HCT116 (cell line): Measurements from ENCODE around the gene GBE1. TPM values are rescaled to one million over a fixed set of nuclear protein-coding genes. Genes with fewer than 3 reads are reported as not detected.

Source experiments
- ATAC-seq: fragments of 200-7000 bp; cut with Tn5 transposase; 2 replicates; pipeline ENCODE4 v1.9.1; 2020; ENCODE audit warnings: mild to moderate bottlenecking, moderate library complexity
- BruUV-seq: library from RNA; stranded (reverse); fragments of 400-500 nt; replicated peaks from 2 replicates; lab custom pipeline; 2021; lab: Mats Ljungman, UMichigan
- CTCF ChIA-PET: fragments of 300-600 bp; sonication (Branson Sonifier 250); formaldehyde crosslinking; loops from one replicate; lab custom pipeline; 2021; ENCODE audit warnings: antibody characterized with exemption; lab: Charles Lee
- POLR2A ChIA-PET: fragments of 300-600, 350-600 bp; sonication (Branson Sonifier 250); formaldehyde crosslinking; loops from one replicate; lab custom pipeline; 2021; ENCODE audit warnings: antibody characterized with exemption; lab: Charles Lee
- RAD21 ChIA-PET, 2 experiments: fragments of 300-600 bp; sonication (Branson Sonifier 250); formaldehyde crosslinking; loops; one replicate each; lab custom pipeline; 2023; ENCODE audit warnings: low total read pairs in 2 of 2; ENCODE audit not compliant: uncharacterized antibody in 2 of 2, unreplicated experiment in 2 of 2, low non-redundant PET in 1 of 2; lab: Charles Lee
- DNase-seq: peaks from one replicate; pipeline ENCODE4 v3.0.0-alpha.2; 2010; ENCODE audit warnings: low read depth, low spot score
- H2AFZ ChIP-seq: fragments of 200-600 bp; shearing (Covaris generic), sonication (generic); 2 replicates; pipeline ENCODE4 v1.6.1; 2017; ENCODE audit warnings: low read depth, mixed run types, mixed read lengths, antibody characterized with exemption, low read length; ENCODE audit not compliant: poor library complexity, severe bottlenecking
- H3K27ac ChIP-seq: 2 replicates; pipeline ENCODE4 v1.5.1; 2012; ENCODE audit warnings: low read depth, low read length
- H3K27me3 ChIP-seq: fragments of 200-600 bp; sonication (generic); 2 replicates; pipeline ENCODE4 v1.6.1; 2016; ENCODE audit warnings: mixed run types, low read length, mixed read lengths; ENCODE audit not compliant: insufficient read depth
- H3K36me3 ChIP-seq, 2 experiments: fragments of 200-500 bp in 1 of 2; fragments of 200-600 bp in 1 of 2; sonication (Bioruptor generic) in 1 of 2; sonication (generic) in 1 of 2; 2 replicates each; pipeline versions ENCODE4 v1.5.1 to v1.6.1; 2014 to 2016; ENCODE audit warnings: low read length in 2 of 2, inconsistent platforms in 1 of 2, mixed read lengths in 1 of 2, mixed run types in 1 of 2; ENCODE audit not compliant: insufficient read depth in 2 of 2, control insufficient read depth in 1 of 2
- H3K4me1 ChIP-seq, 2 experiments: fragments of 200-600 bp in 1 of 2; sonication (generic) in 1 of 2; 2 replicates each; pipeline versions ENCODE4 v1.5.1 to v1.6.1; 2012 to 2017; ENCODE audit warnings: low read length in 2 of 2, inconsistent platforms in 1 of 2, mild to moderate bottlenecking in 1 of 2, mixed read lengths in 1 of 2, mixed run types in 1 of 2, moderate library complexity in 1 of 2; ENCODE audit not compliant: insufficient read depth in 2 of 2, control insufficient read depth in 1 of 2
- H3K4me2 ChIP-seq: fragments of 200-600 bp; sonication (generic); 2 replicates; pipeline ENCODE4 v1.6.1; 2017; ENCODE audit warnings: mixed run types, low read length, mixed read lengths
- H3K4me3 ChIP-seq, 2 experiments: fragments of 200-600 bp in 1 of 2; sonication (generic) in 1 of 2; replicated peaks in 1 of 2; 2 replicates each; pipeline ENCODE4 v1.5.1; 2011 to 2016; ENCODE audit warnings: low read length in 2 of 2, control low read depth in 1 of 2, low read depth in 1 of 2, mild to moderate bottlenecking in 1 of 2, mixed read lengths in 1 of 2, mixed run types in 1 of 2
- H3K79me2 ChIP-seq: fragments of 200-600 bp; sonication (generic); 2 replicates; pipeline ENCODE4 v1.6.1; 2017; ENCODE audit warnings: mild to moderate bottlenecking, mixed run types, low read length, moderate library complexity, mixed read lengths; ENCODE audit not compliant: insufficient read depth
- H3K9ac ChIP-seq: fragments of 200-600 bp; sonication (generic); 2 replicates; pipeline ENCODE4 v1.6.1; 2016; ENCODE audit warnings: low read length, mixed read lengths
- H3K9me2 ChIP-seq: fragments of 200-600 bp; sonication (generic), shearing (Covaris generic); 2 replicates; pipeline ENCODE4 v1.6.1; 2017; ENCODE audit warnings: mixed run types, mild to moderate bottlenecking, moderate library complexity; ENCODE audit not compliant: insufficient read depth
- H3K9me3 ChIP-seq, 2 experiments: fragments of 200-500 bp in 1 of 2; fragments of 200-600 bp in 1 of 2; sonication (Bioruptor generic) in 1 of 2; sonication (generic) in 1 of 2; 2 replicates each; pipeline ENCODE4 v1.6.1; 2014 to 2017; ENCODE audit warnings: low read length in 2 of 2, mixed read lengths in 2 of 2, inconsistent platforms in 1 of 2, low read depth in 1 of 2, mild to moderate bottlenecking in 1 of 2, mixed run types in 1 of 2, moderate library complexity in 1 of 2; ENCODE audit not compliant: control insufficient read depth in 1 of 2, insufficient read depth in 1 of 2
- H4K20me1 ChIP-seq: fragments of 200-600 bp; sonication (generic), shearing (Covaris generic); 2 replicates; pipeline ENCODE4 v1.6.1; 2017; ENCODE audit warnings: mixed run types, mild to moderate bottlenecking, moderate library complexity; ENCODE audit not compliant: insufficient read depth
- EGR1 ChIP-seq: IDR thresholded peaks from 2 replicates; pipeline ENCODE4 v1.6.1; 2012; ENCODE audit warnings: low read depth
- EZH2 ChIP-seq: fragments of 200-600 bp; sonication (generic); IDR thresholded peaks from 2 replicates; pipeline ENCODE4 v1.6.1; 2017; ENCODE audit warnings: antibody characterized with exemption, mixed run types
- FOSL1 ChIP-seq: IDR thresholded peaks from 2 replicates; pipeline ENCODE4 v1.6.1; 2012; ENCODE audit warnings: low read depth
- SIN3A ChIP-seq: IDR thresholded peaks from 2 replicates; pipeline ENCODE4 v1.6.1; 2012; ENCODE audit warnings: low read depth
- ZFX ChIP-seq: fragments of 450-650 bp; IDR thresholded peaks from 2 replicates; pipeline ENCODE4 v1.6.1; 2017
- intact Hi-C: fragments of 100-400 bp; cut with micrococcal nuclease; formaldehyde crosslinking; loops from 2 replicates; pipeline ENCODE4 v1.10.0; 2022
- total RNA-seq: library from RNA; stranded (reverse); gene quantifications from one replicate; pipeline ENCODE4 v1.2.1, GENCODE V29; 2021; ENCODE audit not compliant: unreplicated experiment
- TF ChIP-seq, protein P1 (sequence below): IDR thresholded peaks from 2 replicates; pipeline ENCODE4 v1.6.1; 2012
- TF ChIP-seq, protein P2 (sequence below), 3 experiments: fragments of 200-600 bp in 1 of 3; sonication (generic) in 1 of 3; IDR thresholded peaks in 2 of 3; conservative IDR thresholded peaks in 1 of 3; 2 replicates each; pipeline ENCODE4 v1.5.1; 2012 to 2017; ENCODE audit warnings: low read depth in 2 of 3, low read length in 2 of 3, antibody characterized with exemption in 1 of 3, borderline replicate concordance in 1 of 3, control low read depth in 1 of 3, mild to moderate bottlenecking in 1 of 3, mixed read lengths in 1 of 3, mixed run types in 1 of 3, moderate library complexity in 1 of 3; ENCODE audit not compliant: insufficient read depth in 1 of 3

The GBE1 gene
- total RNA-seq, 1 experiment from 2014 or later = 27.7 TPM

DNA sequence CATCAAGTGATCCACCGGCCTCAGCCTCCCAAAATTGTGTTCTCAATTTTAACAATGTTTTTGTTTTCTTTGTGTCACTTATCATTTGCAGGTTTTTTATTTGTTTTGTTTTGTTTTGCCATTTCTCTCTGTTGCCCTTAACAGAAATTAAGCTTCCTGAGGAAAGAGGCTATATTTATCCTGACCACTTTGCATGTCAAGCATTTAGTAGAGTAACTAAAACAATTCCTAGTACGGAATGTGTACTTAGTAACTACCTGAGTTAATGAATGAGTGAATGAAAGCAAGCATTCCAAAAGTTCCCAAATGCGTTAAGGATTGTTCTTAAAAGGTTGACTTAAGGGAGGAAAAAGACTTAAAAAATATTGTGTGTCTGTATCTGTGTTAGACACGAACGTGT, 193.1 kb downstream of the GBE1 start:
- no TSS peak for BruUV-seq
- no peaks in the 10 kb centered on the region for H3K4me1 ChIP-seq
- H2AFZ ChIP-seq = no peak overlapping the region
- H3K27ac ChIP-seq = no peak overlapping the region
- intact Hi-C loops = no loop called here
- H3K9ac ChIP-seq = no peak overlapping the region
- H3K4me2 ChIP-seq = no peak overlapping the region
- TF ChIP-seq EGR1 = no peak
- TF ChIP-seq, all 23 proteins: peak for 0
- no peaks in the 10 kb centered on the region for H3K9me2 ChIP-seq
- no peaks in the 10 kb centered on the region for H3K27me3 ChIP-seq
- DNase-seq = no peak
- RAD21 ChIA-PET = no interaction called here
- POLR2A ChIA-PET = no interaction called here
- no peak overlapping the region for H3K4me3 ChIP-seq
- no peaks in the 10 kb centered on the region for H3K36me3 ChIP-seq
- H4K20me1 ChIP-seq = no peaks in the 10 kb centered on the region; the same call in 1 of the 2 replicates
- CTCF ChIA-PET = no interaction called here
- H3K79me2 ChIP-seq = no peaks in the 10 kb centered on the region
- ATAC-seq = no peak
- H3K9me3 ChIP-seq = no peaks in the 10 kb centered on the region

DNA sequence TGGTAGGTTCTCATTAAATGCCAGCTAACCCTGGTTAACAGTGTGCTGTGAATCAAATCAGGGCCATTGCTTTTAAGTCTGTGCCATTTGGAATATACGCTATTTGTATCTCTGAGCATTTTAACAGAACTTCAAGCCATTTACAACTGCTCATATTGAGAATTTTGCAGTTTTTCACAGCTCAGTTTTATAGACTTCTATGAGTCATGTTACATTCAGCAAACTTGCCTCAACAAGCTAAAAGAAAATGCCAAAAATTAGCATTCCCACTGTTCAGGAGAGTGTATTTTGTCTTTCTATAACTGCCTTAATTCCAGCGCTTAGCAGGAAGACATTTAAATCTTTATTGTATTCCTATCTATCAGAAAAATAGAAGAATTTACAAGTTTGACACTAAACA, 196.4 kb downstream of the GBE1 start:
- CTCF ChIA-PET = no interaction called here
- Histone ChIP-seq H4K20me1 (no peaks in the 10 kb centered on the region), H3K4me1 (no peaks in the 10 kb centered on the region), H3K79me2 (no peaks in the 10 kb centered on the region), H3K27ac (no peak overlapping the region)
- intact Hi-C loops = no loop called here
- BruUV-seq = no TSS peak
- ATAC-seq = no peak
- TF ChIP-seq FOSL1 (no peak), EZH2 (no peak)
- TF ChIP-seq, all 23 proteins: peak for 0
- RAD21 ChIA-PET = no interaction called here
- POLR2A ChIA-PET = no interaction called here
- no peak overlapping the region for H3K9ac ChIP-seq
- H2AFZ ChIP-seq = no peak overlapping the region
- no peak overlapping the region for H3K4me3 ChIP-seq
- H3K4me2 ChIP-seq = no peak overlapping the region
- no peaks in the 10 kb centered on the region for H3K36me3 ChIP-seq
- no peaks in the 10 kb centered on the region for H3K27me3 ChIP-seq
- no peaks in the 10 kb centered on the region for H3K9me2 ChIP-seq
- no peak for DNase-seq
- H3K9me3 ChIP-seq = no peaks in the 10 kb centered on the region

DNA sequence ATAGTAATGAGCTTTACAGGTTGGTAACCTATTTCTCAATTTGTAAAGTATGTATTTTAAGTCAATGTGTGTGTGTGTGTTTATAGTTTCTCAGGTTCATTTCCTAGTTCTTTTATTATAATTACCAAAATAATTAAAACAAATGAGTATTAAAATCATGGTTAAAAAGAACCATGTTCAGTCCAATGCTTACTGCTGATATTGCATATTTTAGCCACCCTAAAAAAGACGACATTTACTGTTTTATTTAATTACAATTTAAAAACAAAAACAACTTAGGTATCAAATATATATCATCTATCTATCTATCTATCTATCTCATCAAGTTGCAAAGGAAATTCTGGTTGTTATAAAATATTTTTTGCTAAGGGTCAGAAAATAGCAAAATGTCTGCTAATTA, 203.3 kb downstream of the GBE1 start:
- Histone ChIP-seq H3K79me2 (no peaks in the 10 kb centered on the region), H3K9ac (no peak overlapping the region), H2AFZ (no peak overlapping the region), H3K9me3 (no peaks in the 10 kb centered on the region), H3K9me2 (no peaks in the 10 kb centered on the region), H3K36me3 (no peaks in the 10 kb centered on the region), H4K20me1 (no peaks in the 10 kb centered on the region), H3K27me3 (no peaks in the 10 kb centered on the region), H3K27ac (no peak overlapping the region), H3K4me1 (no peaks in the 10 kb centered on the region), H3K4me3 (no peak overlapping the region), H3K4me2 (no peak overlapping the region)
- BruUV-seq = no TSS peak
- POLR2A ChIA-PET = no interaction called here
- TF ChIP-seq SIN3A (no peak), ZFX (no peak)
- TF ChIP-seq, protein P1, sequence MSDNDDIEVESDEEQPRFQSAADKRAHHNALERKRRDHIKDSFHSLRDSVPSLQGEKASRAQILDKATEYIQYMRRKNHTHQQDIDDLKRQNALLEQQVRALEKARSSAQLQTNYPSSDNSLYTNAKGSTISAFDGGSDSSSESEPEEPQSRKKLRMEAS = no peak
- TF ChIP-seq, protein P2, sequence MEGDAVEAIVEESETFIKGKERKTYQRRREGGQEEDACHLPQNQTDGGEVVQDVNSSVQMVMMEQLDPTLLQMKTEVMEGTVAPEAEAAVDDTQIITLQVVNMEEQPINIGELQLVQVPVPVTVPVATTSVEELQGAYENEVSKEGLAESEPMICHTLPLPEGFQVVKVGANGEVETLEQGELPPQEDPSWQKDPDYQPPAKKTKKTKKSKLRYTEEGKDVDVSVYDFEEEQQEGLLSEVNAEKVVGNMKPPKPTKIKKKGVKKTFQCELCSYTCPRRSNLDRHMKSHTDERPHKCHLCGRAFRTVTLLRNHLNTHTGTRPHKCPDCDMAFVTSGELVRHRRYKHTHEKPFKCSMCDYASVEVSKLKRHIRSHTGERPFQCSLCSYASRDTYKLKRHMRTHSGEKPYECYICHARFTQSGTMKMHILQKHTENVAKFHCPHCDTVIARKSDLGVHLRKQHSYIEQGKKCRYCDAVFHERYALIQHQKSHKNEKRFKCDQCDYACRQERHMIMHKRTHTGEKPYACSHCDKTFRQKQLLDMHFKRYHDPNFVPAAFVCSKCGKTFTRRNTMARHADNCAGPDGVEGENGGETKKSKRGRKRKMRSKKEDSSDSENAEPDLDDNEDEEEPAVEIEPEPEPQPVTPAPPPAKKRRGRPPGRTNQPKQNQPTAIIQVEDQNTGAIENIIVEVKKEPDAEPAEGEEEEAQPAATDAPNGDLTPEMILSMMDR (IDR thresholded peaks at IDR 0.05 in 2 of 3, conservative IDR thresholded peaks at IDR 0.05 in 1 of 3; ENCODE audit: borderline replicate concordance in 1 of 3, insufficient read depth in 1 of 3, low read depth in 2 of 3, low read length in 2 of 3) = no peak
- RAD21 ChIA-PET = no interaction called here
- ATAC-seq = no peak
- intact Hi-C loops = no loop called here
- CTCF ChIA-PET = no interaction called here
- no peak for DNase-seq
